ENCODE measurements around the gene NQO2.
"Not testable (repeated sequence)": the region's sequence is repeated elsewhere in the genome, so short reads cannot be mapped to it uniquely, and the experiment has no call there.

GRCh38 chr6:3048009-3048408 lies 48.3 kb downstream of the NQO2 start:
- not testable (repeated sequence) for TF ChIP-seq POLR2A, CTCF (IDR thresholded peaks at IDR 0.05)

All from prostate gland (tissue), 2 donors.